ENCODE results near the gene SRC. TPM values are rescaled to one million over a fixed set of nuclear protein-coding genes. Genes with fewer than 3 reads are reported as not detected.

The SRC gene
- total RNA-seq, 1 donor, result 24.1 TPM

- Histone ChIP-seq H3K4me3 (ENCODE audit: low read length) (no peak overlapping the region), H3K4me1 (ENCODE audit: insufficient read depth, low read length) (no peaks in the 10 kb centered on the region), H3K27me3 (ENCODE audit: insufficient read depth, low read length) (no peaks in the 10 kb centered on the region), H3K9me3 (ENCODE audit: low read depth, low read length) (no peaks in the 10 kb centered on the region)
Measured at GRCh38 chr20:37393863-37394542, 48.1 kb downstream of the SRC start.

- Histone ChIP-seq H3K4me3 (ENCODE audit: low read length) (no peak overlapping the region), H3K9me3 (ENCODE audit: low read depth, low read length) (no peaks in the 10 kb centered on the region), H3K27me3 (ENCODE audit: insufficient read depth, low read length) (no peaks in the 10 kb centered on the region), H3K4me1 (ENCODE audit: insufficient read depth, low read length) (no peaks in the 10 kb centered on the region)
Measured at GRCh38 chr20:37394543-37395409, 48.8 kb downstream of the SRC start.

- no peaks in the 10 kb centered on the region for H3K9me3 ChIP-seq (ENCODE audit: low read depth, low read length)
- H3K4me1 ChIP-seq (ENCODE audit: insufficient read depth, low read length), result no peaks in the 10 kb centered on the region
- no peaks in the 10 kb centered on the region for H3K27me3 ChIP-seq (ENCODE audit: insufficient read depth, low read length)
- no peak overlapping the region for H3K4me3 ChIP-seq (ENCODE audit: low read length)
Measured at GRCh38 chr20:37395410-37395797, 49.5 kb downstream of the SRC start.

GRCh38 chr20:37395921-37396415, 50.0 kb downstream of the SRC start:
- no peaks in the 10 kb centered on the region for H3K9me3 ChIP-seq (ENCODE audit: low read depth, low read length)
- no peaks in the 10 kb centered on the region for H3K27me3 ChIP-seq (ENCODE audit: insufficient read depth, low read length)
- no peaks in the 10 kb centered on the region for H3K4me1 ChIP-seq (ENCODE audit: insufficient read depth, low read length)
- no peak overlapping the region for H3K4me3 ChIP-seq (ENCODE audit: low read length)

GRCh38 chr20:37396416-37397075, 50.6 kb downstream of the SRC start:
- Histone ChIP-seq H3K4me3 (ENCODE audit: low read length) (no peak overlapping the region), H3K9me3 (ENCODE audit: low read depth, low read length) (no peaks in the 10 kb centered on the region), H3K27me3 (ENCODE audit: insufficient read depth, low read length) (no peaks in the 10 kb centered on the region), H3K4me1 (ENCODE audit: insufficient read depth, low read length) (no peaks in the 10 kb centered on the region)

- no peak overlapping the region for H3K4me3 ChIP-seq (ENCODE audit: low read length)
- H3K9me3 ChIP-seq (ENCODE audit: low read depth, low read length), result no peaks in the 10 kb centered on the region
- no peaks in the 10 kb centered on the region for H3K4me1 ChIP-seq (ENCODE audit: insufficient read depth, low read length)
- no peaks in the 10 kb centered on the region for H3K27me3 ChIP-seq (ENCODE audit: insufficient read depth, low read length)
Measured at GRCh38 chr20:37397076-37397953, 51.4 kb downstream of the SRC start.

- no peaks in the 10 kb centered on the region for H3K27me3 ChIP-seq (ENCODE audit: insufficient read depth, low read length)
- no peaks in the 10 kb centered on the region for H3K9me3 ChIP-seq (ENCODE audit: low read depth, low read length)
- H3K4me1 ChIP-seq (ENCODE audit: insufficient read depth, low read length), result no peaks in the 10 kb centered on the region
- H3K4me3 ChIP-seq (ENCODE audit: low read length), result no peak overlapping the region
Measured at GRCh38 chr20:37397954-37398749, 52.2 kb downstream of the SRC start.

GRCh38 chr20:37398750-37399621, 53.0 kb downstream of the SRC start:
- H3K9me3 ChIP-seq (ENCODE audit: low read depth, low read length), result no peaks in the 10 kb centered on the region
- H3K27me3 ChIP-seq (ENCODE audit: insufficient read depth, low read length), result no peaks in the 10 kb centered on the region
- H3K4me3 ChIP-seq (ENCODE audit: low read length), result no peak overlapping the region
- H3K4me1 ChIP-seq (ENCODE audit: insufficient read depth, low read length), result no peaks in the 10 kb centered on the region

GRCh38 chr20:37401282-37401929, 55.5 kb downstream of the SRC start:
- H3K4me3 ChIP-seq (ENCODE audit: low read length), result no peak overlapping the region

GRCh38 chr20:37401930-37402675, 56.2 kb downstream of the SRC start:
- peaks cover 10% of the 10 kb centered on the region for H3K4me1 ChIP-seq (ENCODE audit: insufficient read depth, low read length)

More at GRCh38 chr20:37401282-37401929, 55.5 kb downstream of the SRC start:
- H3K9me3 ChIP-seq (ENCODE audit: low read depth, low read length), result no peaks in the 10 kb centered on the region
- no peaks in the 10 kb centered on the region for H3K27me3 ChIP-seq (ENCODE audit: insufficient read depth, low read length)
- peaks cover 5% of the 10 kb centered on the region for H3K4me1 ChIP-seq (ENCODE audit: insufficient read depth, low read length)

GRCh38 chr20:37403107-37404033, 57.4 kb downstream of the SRC start:
- H3K4me3 ChIP-seq (ENCODE audit: low read length), result no peak overlapping the region
- no peaks in the 10 kb centered on the region for H3K27me3 ChIP-seq (ENCODE audit: insufficient read depth, low read length)
- H3K4me1 ChIP-seq (ENCODE audit: insufficient read depth, low read length), result peaks cover 10% of the 10 kb centered on the region
- H3K9me3 ChIP-seq (ENCODE audit: low read depth, low read length), result no peaks in the 10 kb centered on the region

More at GRCh38 chr20:37401930-37402675, 56.2 kb downstream of the SRC start:
- H3K4me3 ChIP-seq (ENCODE audit: low read length), result no peak overlapping the region
- H3K9me3 ChIP-seq (ENCODE audit: low read depth, low read length), result no peaks in the 10 kb centered on the region
- no peaks in the 10 kb centered on the region for H3K27me3 ChIP-seq (ENCODE audit: insufficient read depth, low read length)
